Prostate gland (tissue), 2 donors: Measurements from ENCODE around the gene UGT2B7.

ENCODE experiments used
- POLR2A ChIP-seq: fragments of 450-650 bp; IDR thresholded peaks from one replicate; pipeline ENCODE4 v1.6.1; 2016; ENCODE audit warnings: antibody characterized with exemption, mild to moderate bottlenecking
- POLR2AphosphoS5 ChIP-seq: sonication (generic); formaldehyde crosslinking; IDR thresholded peaks from one replicate; pipeline ENCODE4 v1.6.1; 2017; ENCODE audit warnings: antibody characterized with exemption
- TF ChIP-seq, protein P1 (sequence below), 4 experiments: fragments of 200-600 bp in 2 of 4; fragments of 450-650 bp in 2 of 4; sonication (generic) in 2 of 4; IDR thresholded peaks; 1 replicate in 3 of 4; 2 replicates in 1 of 4; pipeline ENCODE4 v1.5.1; 2016 to 2019; ENCODE audit warnings: antibody characterized with exemption in 4 of 4, mild to moderate bottlenecking in 2 of 4, moderate library complexity in 2 of 4

DNA sequence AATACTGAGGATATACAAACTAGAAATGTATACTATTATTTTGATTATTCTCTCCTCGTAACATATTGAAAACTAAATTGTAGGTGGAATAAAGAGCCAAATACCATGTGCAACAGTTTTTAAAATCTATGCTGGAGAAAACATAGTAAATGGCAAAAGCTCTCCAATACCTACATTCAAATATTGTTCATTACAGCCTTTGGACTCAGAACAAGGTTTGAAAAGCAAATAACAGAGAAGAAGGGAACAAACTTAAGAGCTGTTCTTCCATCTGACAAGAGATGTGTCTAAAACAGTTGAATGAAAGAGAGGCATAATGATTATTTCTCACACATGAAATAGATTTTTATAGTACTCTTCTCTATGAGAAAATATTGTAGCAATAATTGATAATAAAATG is 25.0 kb upstream of the UGT2B7 start:
- TF ChIP-seq, protein P1, sequence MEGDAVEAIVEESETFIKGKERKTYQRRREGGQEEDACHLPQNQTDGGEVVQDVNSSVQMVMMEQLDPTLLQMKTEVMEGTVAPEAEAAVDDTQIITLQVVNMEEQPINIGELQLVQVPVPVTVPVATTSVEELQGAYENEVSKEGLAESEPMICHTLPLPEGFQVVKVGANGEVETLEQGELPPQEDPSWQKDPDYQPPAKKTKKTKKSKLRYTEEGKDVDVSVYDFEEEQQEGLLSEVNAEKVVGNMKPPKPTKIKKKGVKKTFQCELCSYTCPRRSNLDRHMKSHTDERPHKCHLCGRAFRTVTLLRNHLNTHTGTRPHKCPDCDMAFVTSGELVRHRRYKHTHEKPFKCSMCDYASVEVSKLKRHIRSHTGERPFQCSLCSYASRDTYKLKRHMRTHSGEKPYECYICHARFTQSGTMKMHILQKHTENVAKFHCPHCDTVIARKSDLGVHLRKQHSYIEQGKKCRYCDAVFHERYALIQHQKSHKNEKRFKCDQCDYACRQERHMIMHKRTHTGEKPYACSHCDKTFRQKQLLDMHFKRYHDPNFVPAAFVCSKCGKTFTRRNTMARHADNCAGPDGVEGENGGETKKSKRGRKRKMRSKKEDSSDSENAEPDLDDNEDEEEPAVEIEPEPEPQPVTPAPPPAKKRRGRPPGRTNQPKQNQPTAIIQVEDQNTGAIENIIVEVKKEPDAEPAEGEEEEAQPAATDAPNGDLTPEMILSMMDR (IDR thresholded peaks at IDR 0.05), result no peak
- no peak for TF ChIP-seq POLR2AphosphoS5
- TF ChIP-seq POLR2A, result no peak
